Spleen (tissue), 11 donors: ENCODE measurements around the gene ITPRID2. TPM values are rescaled to one million over a fixed set of nuclear protein-coding genes. Genes with fewer than 3 reads are reported as not detected.
A peak's percentile ranks its signal among the peaks of the same experiment; 100 is the strongest.

ENCODE experiments used
- DNase-seq: peaks from one replicate; pipeline ENCODE4 v3.0.0-alpha.2; 2020
- H3K27ac ChIP-seq, 8 donors: fragments of 200-600 bp; sonication (generic) in 7 of 8; 1 replicate in 4 of 8; 2 replicates in 4 of 8; pipeline versions ENCODE4 v1.5.0 to v1.8.0; 2016 to 2021; ENCODE audit warnings: inconsistent platforms in 4 of 8, mild to moderate bottlenecking in 4 of 8, moderate library complexity in 1 of 8
- H3K27me3 ChIP-seq, 7 donors: fragments of 200-600 bp; sonication (generic) in 6 of 7; replicated peaks in 1 of 7; 1 replicate in 4 of 7; 2 replicates in 3 of 7; pipeline versions ENCODE4 v1.5.0 to v1.8.0; 2016 to 2021; ENCODE audit warnings: inconsistent platforms in 3 of 7, mild to moderate bottlenecking in 1 of 7
- H3K36me3 ChIP-seq, 6 donors: fragments of 200-600 bp; sonication (generic) in 5 of 6; 1 replicate in 4 of 6; 2 replicates in 2 of 6; pipeline versions ENCODE4 v1.5.0 to v1.8.0; 2016 to 2021; ENCODE audit warnings: inconsistent platforms in 2 of 6
- H3K4me1 ChIP-seq, 6 donors: fragments of 200-600 bp; sonication (generic) in 5 of 6; 1 replicate in 3 of 6; 2 replicates in 3 of 6; pipeline versions ENCODE4 v1.5.0 to v1.8.0; 2016 to 2021; ENCODE audit warnings: inconsistent platforms in 3 of 6
- H3K4me3 ChIP-seq, 8 donors: fragments of 200-600 bp; sonication (generic) in 7 of 8; 1 replicate in 4 of 8; 2 replicates in 4 of 8; pipeline versions ENCODE4 v1.5.0 to v1.8.0; 2016 to 2021; ENCODE audit warnings: inconsistent platforms in 4 of 8, mild to moderate bottlenecking in 4 of 8, moderate library complexity in 2 of 8
- H3K9me3 ChIP-seq, 8 donors: fragments of 200-600 bp; sonication (generic) in 7 of 8; 1 replicate in 4 of 8; 2 replicates in 4 of 8; pipeline versions ENCODE4 v1.5.0 to v1.8.0; 2016 to 2021; ENCODE audit warnings: inconsistent platforms in 4 of 8
- CTCF ChIP-seq, 11 experiments: fragments of 200-600 bp in 7 of 11; fragments of 450-650 bp in 4 of 11; sonication (generic) in 4 of 11; IDR thresholded peaks in 8 of 11; conservative IDR thresholded peaks in 3 of 11; 1 replicate in 7 of 11; 2 replicates in 4 of 11; pipeline versions ENCODE4 v1.4.0 to v1.8.0; 2016 to 2021; ENCODE audit warnings: antibody characterized with exemption in 11 of 11, inconsistent platforms in 4 of 11, mild to moderate bottlenecking in 1 of 11
- POLR2A ChIP-seq, 3 donors: fragments of 450-650 bp; IDR thresholded peaks; one replicate each; pipeline ENCODE4 v1.5.1; 2017; ENCODE audit warnings: antibody characterized with exemption in 3 of 3, mild to moderate bottlenecking in 1 of 3
- POLR2AphosphoS5 ChIP-seq, 3 donors: sonication (generic); formaldehyde crosslinking; IDR thresholded peaks; one replicate each; pipeline ENCODE4 v1.5.1; 2017; ENCODE audit warnings: antibody characterized with exemption in 3 of 3
- WGBS, 5 donors: extraction: QIAGEN DNeasy Blood & Tissue Kit in 3 of 5; methylation state at CpG; one replicate each; pipeline versions ENCODE4 v1.1.5 to v1.1.7; 2013 to 2018; 5-methylcytosine and 5-hydroxymethylcytosine counted together
- intact Hi-C: fragments of 100-400 bp; cut with DNase I; formaldehyde crosslinking; loops from one replicate; pipeline ENCODE4 v1.15.0; 2023; ENCODE audit warnings: low total_unique reads
- polyA plus RNA-seq, 3 donors: library from polyadenylated mRNA; stranded (reverse); fragments of 200-250 nt; gene quantifications; one replicate each; pipeline ENCODE4 v1.2.1, GENCODE V29; 2013
- total RNA-seq, 7 donors: library from RNA; depleted of rRNA in 3 of 7; stranded (reverse); fragments of >200 nt in 3 of 7; fragmentation: NEBNext Ultra II Directional in 4 of 7; extraction: Animal tissue kit (Norgen Biotek cat#: 25700) in 4 of 7; gene quantifications; one replicate each; pipeline versions ENCODE4 v1.1.0 to v1.2.1, GENCODE V29; 2016 to 2021
- donor health status: healthy with polysubstance abuse.
- donor health status: DM: no; HTN: no; CAD: no; lungs with moderate emphysema.
- donor health status: DM: no; HTN: no; CAD: no.
- donor health status: Bipolar disorder and iron deficiency.
- donor health status: healthy.
- donor health status: DM: no; HTN: no; CAD: no.
- donor health status: DM: yes; HTN: yes; CAD: no.

Gene ITPRID2
- total and polyA plus RNA-seq, 10 donors: 18.0 to 230 (median 120) TPM

GRCh38 chr2:181900007-181900651 is 8.6 kb downstream of the ITPRID2 start:
- Histone ChIP-seq H3K27me3 (no peaks in the 10 kb centered on the region), H3K36me3 (peaks cover 0 to 72% (median 36%) of the 10 kb centered on the region in 6 donors), H3K27ac (peak overlapping the region in 5 of 8 donors; percentile 28 to 58 (median 48)), H3K9me3 (no peaks in the 10 kb centered on the region), H3K4me1 (peaks cover 12 to 100% (median 54%) of the 10 kb centered on the region in 6 donors), H3K4me3 (no peak overlapping the region)
- 59 to 74% (median 65%) methylated on average over 3 of the region's 3 CpGs for WGBS, 5 donors
- DNase-seq: no peak
- TF ChIP-seq POLR2A (IDR thresholded peaks at IDR 0.05): no peak
- intact Hi-C loops: loop anchor here (5.0 kb wide), 1 partner anchor 158 kb away; no protein-coding TSS in a partner anchor

GRCh38 chr2:181902625-181903024 is 11.1 kb downstream of the ITPRID2 start:
- Histone ChIP-seq H3K9me3 (no peaks in the 10 kb centered on the region), H3K4me3 (no peak overlapping the region), H3K27me3 (no peaks in the 10 kb centered on the region), H3K4me1 (peaks cover 7 to 98% (median 41%) of the 10 kb centered on the region in 6 donors), H3K36me3 (peaks cover 0 to 83% (median 39%) of the 10 kb centered on the region in 6 donors), H3K27ac (no peak overlapping the region)
- intact Hi-C loops: loop anchor here (5.0 kb wide), 1 partner anchor 160 kb away; no protein-coding TSS in a partner anchor
- no peak for DNase-seq
- 74 to 94% (median 89%) methylated on average over 3 of the region's 3 CpGs for WGBS, 5 donors
- TF ChIP-seq POLR2AphosphoS5 (IDR thresholded peaks at IDR 0.05): no peak
- no peak for TF ChIP-seq CTCF (IDR thresholded peaks at IDR 0.05 in 8 of 11, conservative IDR thresholded peaks at IDR 0.05 in 3 of 11)
- TF ChIP-seq POLR2A (IDR thresholded peaks at IDR 0.05): no peak

GRCh38 chr2:181904022-181904632 is 12.6 kb downstream of the ITPRID2 start:
- WGBS, 5 donors: 12 to 21% (median 15%) methylated on average over 2 of the region's 2 CpGs
- Histone ChIP-seq H3K4me1 (peaks cover 7 to 95% (median 43%) of the 10 kb centered on the region in 6 donors), H3K36me3 (peaks cover 0 to 83% (median 37%) of the 10 kb centered on the region in 6 donors)

GRCh38 chr2:181907057-181907456 is 15.5 kb downstream of the ITPRID2 start:
- no peak for DNase-seq
- intact Hi-C loops: no loop called here
- H3K4me1 ChIP-seq: peaks cover 0 to 93% (median 43%) of the 10 kb centered on the region in 6 donors

More at GRCh38 chr2:181904022-181904632, 12.6 kb downstream of the ITPRID2 start:
- no peaks in the 10 kb centered on the region for H3K27me3 ChIP-seq
- intact Hi-C loops: loop anchor here (5.0 kb wide), 1 partner anchor 162 kb away; no protein-coding TSS in a partner anchor
- H3K27ac ChIP-seq: peak overlapping the region in 1 of 8 donors; percentile 30
- H3K4me3 ChIP-seq: no peak overlapping the region
- no peaks in the 10 kb centered on the region for H3K9me3 ChIP-seq
- no peak for DNase-seq
- TF ChIP-seq CTCF (IDR thresholded peaks at IDR 0.05 in 8 of 11, conservative IDR thresholded peaks at IDR 0.05 in 3 of 11) (peak in 10 of 11 experiments; percentile 26 to 69 (median 54)), POLR2AphosphoS5 (IDR thresholded peaks at IDR 0.05) (no peak), POLR2A (IDR thresholded peaks at IDR 0.05) (no peak)

More at GRCh38 chr2:181907057-181907456, 15.5 kb downstream of the ITPRID2 start:
- Histone ChIP-seq H3K27ac (no peak overlapping the region), H3K4me3 (no peak overlapping the region), H3K36me3 (peaks cover 0 to 83% (median 26%) of the 10 kb centered on the region in 6 donors), H3K9me3 (no peaks in the 10 kb centered on the region), H3K27me3 (no peaks in the 10 kb centered on the region)
- no peak for TF ChIP-seq POLR2AphosphoS5 (IDR thresholded peaks at IDR 0.05)
- no peak for TF ChIP-seq POLR2A (IDR thresholded peaks at IDR 0.05)
- no peak for TF ChIP-seq CTCF (IDR thresholded peaks at IDR 0.05 in 8 of 11, conservative IDR thresholded peaks at IDR 0.05 in 3 of 11)
